Neuronal stem cell (in vitro differentiated cells): Measurements from ENCODE around the gene RAB6B.

Experiments used
- DNase-seq: peaks from one replicate; pipeline ENCODE4 v3.0.0-alpha.2; 2013; ENCODE audit warnings: low spot score
- H2AFZ ChIP-seq: one replicate; pipeline ENCODE4 v1.6.1; 2013; ENCODE audit warnings: mild to moderate bottlenecking, low read length, inconsistent platforms
- H2AK5ac ChIP-seq: 2 replicates; pipeline ENCODE4 v1.6.1; 2013; ENCODE audit warnings: low read depth, mild to moderate bottlenecking, inconsistent platforms, low read length, moderate library complexity, mixed read lengths
- H2BK120ac ChIP-seq: 2 replicates; pipeline ENCODE4 v1.6.1; 2013; ENCODE audit warnings: low read depth, mild to moderate bottlenecking, inconsistent platforms, low read length, moderate library complexity, mixed read lengths
- H2BK12ac ChIP-seq: one replicate; pipeline ENCODE4 v1.6.1; 2013; ENCODE audit warnings: low read length, inconsistent platforms
- H2BK15ac ChIP-seq: 2 replicates; pipeline ENCODE4 v1.6.1; 2013; ENCODE audit warnings: mild to moderate bottlenecking, low read length, inconsistent platforms, mixed read lengths
- H2BK5ac ChIP-seq: one replicate; pipeline ENCODE4 v1.6.1; 2013; ENCODE audit warnings: inconsistent platforms, mild to moderate bottlenecking, low read length, moderate library complexity
- H3K14ac ChIP-seq: one replicate; pipeline ENCODE4 v1.6.1; 2013; ENCODE audit warnings: low read length, inconsistent platforms
- H3K18ac ChIP-seq: 2 replicates; pipeline ENCODE4 v1.6.1; 2013; ENCODE audit warnings: low read length, inconsistent platforms
- H3K23ac ChIP-seq: 2 replicates; pipeline ENCODE4 v1.6.1; 2013; ENCODE audit warnings: low read depth, mild to moderate bottlenecking, mixed read lengths, low read length, inconsistent platforms; ENCODE audit not compliant: poor library complexity
- H3K27ac ChIP-seq: replicated peaks from 3 replicates; pipeline ENCODE4 v1.5.1; 2013; ENCODE audit warnings: low read length, inconsistent platforms
- H3K27me3 ChIP-seq, 3 experiments: 2 replicates each; pipeline ENCODE4 v1.6.1; 2013; ENCODE audit warnings: low read length in 3 of 3, mild to moderate bottlenecking in 2 of 3, inconsistent platforms in 1 of 3, low read depth in 1 of 3, mixed read lengths in 1 of 3, moderate library complexity in 1 of 3; ENCODE audit not compliant: control insufficient read depth in 3 of 3, insufficient read depth in 3 of 3
- H3K36me3 ChIP-seq, 2 donors: replicated peaks in 1 of 2; 2 replicates each; pipeline ENCODE4 v1.6.1; 2013; ENCODE audit warnings: low read length in 2 of 2; ENCODE audit not compliant: control insufficient read depth in 2 of 2, insufficient read depth in 2 of 2
- H3K4ac ChIP-seq: 2 replicates; pipeline ENCODE4 v1.6.1; 2013; ENCODE audit warnings: inconsistent platforms, mild to moderate bottlenecking, low read length, moderate library complexity
- H3K4me1 ChIP-seq, 2 donors: 1 replicate in 1 of 2; 2 replicates in 1 of 2; pipeline ENCODE4 v1.6.1; 2013; ENCODE audit warnings: low read length in 2 of 2, low read depth in 1 of 2; ENCODE audit not compliant: control insufficient read depth in 2 of 2, insufficient read depth in 1 of 2
- H3K4me2 ChIP-seq: one replicate; pipeline ENCODE4 v1.6.1; 2013; ENCODE audit warnings: mild to moderate bottlenecking, low read length, inconsistent platforms; ENCODE audit not compliant: insufficient read depth, poor library complexity, severe bottlenecking
- H3K4me3 ChIP-seq, 2 donors: 2 replicates each; pipeline ENCODE4 v1.5.1; 2013; ENCODE audit warnings: low read length in 2 of 2, mild to moderate bottlenecking in 2 of 2, inconsistent platforms in 1 of 2, moderate library complexity in 1 of 2
- H3K79me1 ChIP-seq: one replicate; pipeline ENCODE4 v1.6.1; 2013; ENCODE audit warnings: low read depth, mild to moderate bottlenecking, inconsistent platforms, low read length, moderate library complexity
- H3K9ac ChIP-seq: one replicate; pipeline ENCODE4 v1.6.1; 2013; ENCODE audit warnings: mild to moderate bottlenecking, low read depth, low read length, inconsistent platforms; ENCODE audit not compliant: poor library complexity
- H3K9me3 ChIP-seq, 2 donors: replicated peaks in 1 of 2; 2 replicates each; pipeline versions ENCODE3 to v1.6.1; 2013; ENCODE audit warnings: low read length in 2 of 2, mild to moderate bottlenecking in 2 of 2, inconsistent platforms in 1 of 2, low read depth in 1 of 2, mixed read lengths in 1 of 2, moderate library complexity in 1 of 2; ENCODE audit not compliant: control insufficient read depth in 2 of 2, insufficient read depth in 1 of 2
- H4K8ac ChIP-seq: one replicate; pipeline ENCODE4 v1.6.1; 2013; ENCODE audit warnings: low read depth, mild to moderate bottlenecking, inconsistent platforms, low read length, moderate library complexity
- H4K91ac ChIP-seq: one replicate; pipeline ENCODE4 v1.6.1; 2013; ENCODE audit warnings: low read length, low read depth, mild to moderate bottlenecking, inconsistent platforms; ENCODE audit not compliant: poor library complexity
- WGBS, 2 donors: extraction: QIAGEN DNeasy Blood & Tissue Kit; methylation state at CpG; one replicate each; pipeline ENCODE4 v1.1.7; 2013; ENCODE audit warnings: missing lambda C conversion rate in 2 of 2, mixed read lengths in 1 of 2; ENCODE audit not compliant: insufficient read length in 2 of 2, insufficient replicate concordance in 1 of 2; ENCODE audit errors: extremely low coverage in 2 of 2; 5-methylcytosine and 5-hydroxymethylcytosine counted together

RAB6B gene

DNA sequence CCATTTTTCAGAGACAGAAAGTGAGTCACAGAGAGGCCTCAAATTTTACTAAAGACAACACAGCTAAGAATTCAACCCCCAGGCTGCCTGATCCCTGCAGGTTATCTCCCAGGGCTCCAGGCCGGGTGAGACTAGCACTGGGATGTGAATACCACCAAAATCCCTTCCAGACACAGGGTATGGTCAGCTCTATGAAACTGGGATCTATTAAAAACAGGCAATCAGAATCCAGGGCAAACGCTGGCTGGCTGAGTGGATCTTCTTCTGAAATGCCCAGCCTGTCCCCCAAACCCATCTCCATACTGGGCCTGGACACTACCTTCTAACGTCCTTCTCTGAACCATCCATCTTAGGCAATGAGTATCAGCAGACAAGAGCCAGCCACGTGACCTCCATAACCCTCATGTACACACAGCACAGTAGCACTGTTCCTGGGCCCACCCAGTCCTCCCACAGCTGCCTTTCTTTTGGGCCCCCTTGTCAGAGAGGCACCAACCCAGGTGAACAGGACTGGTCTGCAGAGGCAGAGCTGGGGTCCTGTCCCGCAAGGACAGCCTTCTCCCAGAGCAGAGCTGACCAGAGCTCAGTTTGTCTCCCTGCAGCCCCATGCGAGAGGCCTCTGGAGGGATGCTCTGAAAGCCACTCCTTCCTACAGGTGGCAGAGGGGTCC lies 1.9 kb downstream of the RAB6B start:
- no peak overlapping the region for H2AFZ ChIP-seq
- no peak overlapping the region for H3K4ac ChIP-seq
- no peak overlapping the region for H4K8ac ChIP-seq
- no peak for DNase-seq
- H3K27ac ChIP-seq: no peak overlapping the region
- no peak overlapping the region for H3K9ac ChIP-seq
- peak overlapping the region; percentile 23 for H2AK5ac ChIP-seq
- no peak overlapping the region for H3K14ac ChIP-seq
- no peaks in the 10 kb centered on the region for H3K36me3 ChIP-seq
- H2BK15ac ChIP-seq: no peak overlapping the region
- no CpG with 5 or more reads among the region's 6 CpGs for WGBS, 2 donors
- H2BK12ac ChIP-seq: no peak overlapping the region
- no peak overlapping the region for H3K4me3 ChIP-seq
- H3K23ac ChIP-seq: no peak overlapping the region
- no peak overlapping the region for H2BK120ac ChIP-seq
- H3K79me1 ChIP-seq: no peaks in the 10 kb centered on the region
- H2BK5ac ChIP-seq: no peak overlapping the region
- H3K9me3 ChIP-seq: peaks cover 0 to 2% of the 10 kb centered on the region in 2 donors
- peaks cover 0 to 30% of the 10 kb centered on the region in 2 donors for H3K4me1 ChIP-seq
- no peak overlapping the region for H4K91ac ChIP-seq
- peak overlapping the region; percentile 25 for H3K18ac ChIP-seq
- H3K4me2 ChIP-seq: no peak overlapping the region
- peaks cover 0 to 67% (median 15%) of the 10 kb centered on the region in 3 experiments for H3K27me3 ChIP-seq

DNA sequence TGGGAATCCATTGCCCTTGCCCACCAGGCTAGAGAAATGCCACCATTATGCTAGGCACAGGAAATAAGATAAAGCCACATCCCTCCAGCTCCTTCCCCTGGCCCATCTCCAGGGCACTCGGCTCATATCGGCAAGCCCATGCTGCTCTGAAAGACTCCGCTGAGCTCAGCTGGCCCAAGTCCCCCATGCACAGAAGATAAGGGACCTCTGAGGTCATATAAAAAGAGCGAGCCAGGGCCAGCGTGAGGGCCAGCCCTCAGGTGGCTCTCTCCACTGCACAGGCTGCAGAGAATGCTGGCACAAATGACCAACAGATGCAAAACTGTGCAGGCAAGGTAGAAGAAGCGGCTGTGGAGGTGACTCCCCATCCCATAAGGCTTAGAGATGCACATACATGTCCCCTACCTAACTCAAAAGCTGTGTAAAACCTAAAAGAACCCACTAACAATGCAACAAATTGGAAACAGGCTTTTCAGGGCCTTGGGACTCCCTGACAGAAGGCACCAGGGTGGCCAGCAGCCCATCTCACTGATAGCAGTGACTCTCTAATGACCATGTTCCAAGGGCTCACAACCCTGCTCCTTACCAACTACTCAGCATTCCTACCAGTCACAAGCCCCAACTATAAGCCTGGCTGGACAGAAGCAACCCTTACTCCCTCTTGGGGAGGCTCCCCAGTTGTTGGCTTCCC lies 3.0 kb downstream of the RAB6B start:
- DNase-seq: no peak
- Histone ChIP-seq H2AK5ac (no peak overlapping the region), H3K4ac (no peak overlapping the region), H3K9me3 (peaks cover 0 to 2% of the 10 kb centered on the region in 2 donors), H3K4me1 (peaks cover 0 to 38% of the 10 kb centered on the region in 2 donors), H3K18ac (peak overlapping the region; percentile 50), H4K91ac (no peak overlapping the region), H3K14ac (no peak overlapping the region), H2BK15ac (no peak overlapping the region), H4K8ac (no peak overlapping the region), H2BK12ac (no peak overlapping the region), H3K36me3 (no peaks in the 10 kb centered on the region), H3K27ac (no peak overlapping the region), H3K9ac (no peak overlapping the region), H3K23ac (no peak overlapping the region), H3K27me3 (peaks cover 0 to 61% (median 15%) of the 10 kb centered on the region in 3 experiments), H3K4me3 (no peak overlapping the region), H2BK120ac (no peak overlapping the region), H2AFZ (no peak overlapping the region), H3K79me1 (peaks cover 3% of the 10 kb centered on the region), H2BK5ac (no peak overlapping the region), H3K4me2 (no peak overlapping the region)
- no CpG with 5 or more reads among the region's 6 CpGs for WGBS, 2 donors

DNA sequence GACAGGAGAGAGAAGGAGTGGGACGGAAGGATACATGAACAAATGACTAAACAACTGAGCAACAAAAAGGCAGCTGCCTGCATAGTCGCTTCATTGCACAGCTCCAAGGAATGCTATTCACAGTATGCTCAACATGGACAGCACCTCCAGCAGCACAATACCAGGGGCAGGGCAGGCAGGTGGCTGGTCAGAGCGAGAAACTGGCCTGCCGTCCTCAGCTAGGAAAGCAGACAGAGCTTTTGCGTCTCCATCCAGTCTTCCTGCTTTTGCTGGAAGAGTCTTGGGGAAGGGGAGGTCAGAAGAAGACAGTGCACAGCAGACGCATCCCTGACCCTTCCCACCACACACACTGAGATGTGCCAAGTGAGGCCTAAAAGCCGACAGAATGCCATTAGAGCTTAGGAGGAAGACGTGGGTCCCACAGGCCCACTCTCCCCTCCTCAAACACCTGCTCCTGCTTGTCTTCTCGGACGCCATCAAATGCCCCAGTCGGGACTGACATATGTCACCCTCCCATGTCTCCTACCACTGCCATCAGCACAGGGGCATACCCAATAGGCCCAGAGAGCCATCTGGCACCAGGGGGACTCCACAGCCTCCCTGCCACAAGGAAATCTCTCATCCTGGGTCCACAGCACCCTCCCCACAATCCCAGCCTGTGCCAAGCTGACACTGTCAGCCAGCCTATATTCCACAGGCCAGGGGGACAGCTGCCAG lies 3.9 kb downstream of the RAB6B start:
- H2AFZ ChIP-seq: no peak overlapping the region
- H3K23ac ChIP-seq: no peak overlapping the region
- H3K18ac ChIP-seq: peak overlapping the region; percentile 9
- H4K91ac ChIP-seq: no peak overlapping the region
- no peak overlapping the region for H2BK15ac ChIP-seq
- H2BK5ac ChIP-seq: no peak overlapping the region
- H3K4me3 ChIP-seq: no peak overlapping the region
- H3K4ac ChIP-seq: no peak overlapping the region
- DNase-seq: no peak
- peaks cover 3% of the 10 kb centered on the region for H3K79me1 ChIP-seq
- H3K27ac ChIP-seq: peak overlapping the region; percentile 45
- H3K9me3 ChIP-seq: peaks cover 0 to 2% of the 10 kb centered on the region in 2 donors
- no peak overlapping the region for H4K8ac ChIP-seq
- H3K9ac ChIP-seq: no peak overlapping the region
- H2AK5ac ChIP-seq: no peak overlapping the region
- no peaks in the 10 kb centered on the region for H3K36me3 ChIP-seq
- WGBS, 2 donors: no CpG with 5 or more reads among the region's 11 CpGs
- peaks cover 0 to 53% (median 9%) of the 10 kb centered on the region in 3 experiments for H3K27me3 ChIP-seq
- H3K14ac ChIP-seq: no peak overlapping the region
- no peak overlapping the region for H3K4me2 ChIP-seq
- H2BK120ac ChIP-seq: no peak overlapping the region
- H2BK12ac ChIP-seq: no peak overlapping the region
- H3K4me1 ChIP-seq: peaks cover 0 to 43% of the 10 kb centered on the region in 2 donors
